ENCODE data around the gene SLC9A8.

- TF ChIP-seq CTCF (IDR thresholded peaks at IDR 0.05; ENCODE audit: insufficient read depth, low read length) (no peak), REST (IDR thresholded peaks at IDR 0.05; ENCODE audit: insufficient replicate concordance, low read depth) (no peak)
Observed at GRCh38 chr20:49915118-49915379, 102.4 kb downstream of the SLC9A8 start.

All from HL-60 (cell line).